ENCODE data around the gene NEURL4.

The NEURL4 gene

DNA sequence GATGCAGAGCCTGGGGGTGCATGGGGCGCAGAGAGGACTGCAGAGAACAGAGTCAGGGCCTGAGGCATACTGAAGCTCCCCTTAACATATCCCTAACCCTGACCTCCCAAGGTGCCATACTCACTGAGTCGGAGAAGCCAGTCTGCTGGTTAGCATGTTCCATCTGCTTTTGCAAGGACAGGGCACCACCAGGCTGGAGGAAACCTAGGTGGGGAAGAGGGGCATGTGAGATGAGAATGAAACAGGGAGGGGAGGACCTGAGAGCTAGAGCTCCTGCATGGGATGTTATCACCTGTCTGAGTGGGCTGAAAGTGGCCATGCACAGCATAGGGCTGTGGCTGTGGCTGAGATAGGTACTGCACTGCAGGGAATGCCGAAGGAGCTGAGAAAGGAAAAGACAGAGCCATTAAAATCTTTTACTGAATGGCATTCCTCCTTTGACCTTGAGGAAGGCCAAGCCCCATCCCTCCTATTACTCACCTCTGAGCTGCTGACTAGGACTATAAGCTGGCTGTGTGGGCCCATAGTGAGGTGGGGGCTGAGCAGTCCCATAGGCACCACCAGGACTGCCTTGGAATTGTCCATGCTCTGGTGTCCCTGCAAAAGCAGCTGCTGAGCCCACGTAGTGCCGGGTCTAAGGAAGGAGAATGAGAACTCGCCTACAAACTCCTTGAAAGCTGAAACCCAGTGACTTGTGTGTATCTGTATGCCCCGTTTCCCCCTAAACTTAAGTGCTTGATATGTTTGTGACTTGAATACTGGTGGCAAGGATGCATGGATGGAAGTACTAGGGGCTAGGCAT lies 15.8 kb downstream of the NEURL4 start:
- no peak for DNase-seq (ENCODE audit: low read depth in 1 of 2, low spot score in 1 of 2)
- TF ChIP-seq JUND (IDR thresholded peaks at IDR 0.05; ENCODE audit: low read depth) = no peak
- in situ Hi-C loops (cut with HindIII; ENCODE audit: low pct_unique_long_range_greater_than_20kb, low sequenced_read_pairs) = no loop called here

DNA sequence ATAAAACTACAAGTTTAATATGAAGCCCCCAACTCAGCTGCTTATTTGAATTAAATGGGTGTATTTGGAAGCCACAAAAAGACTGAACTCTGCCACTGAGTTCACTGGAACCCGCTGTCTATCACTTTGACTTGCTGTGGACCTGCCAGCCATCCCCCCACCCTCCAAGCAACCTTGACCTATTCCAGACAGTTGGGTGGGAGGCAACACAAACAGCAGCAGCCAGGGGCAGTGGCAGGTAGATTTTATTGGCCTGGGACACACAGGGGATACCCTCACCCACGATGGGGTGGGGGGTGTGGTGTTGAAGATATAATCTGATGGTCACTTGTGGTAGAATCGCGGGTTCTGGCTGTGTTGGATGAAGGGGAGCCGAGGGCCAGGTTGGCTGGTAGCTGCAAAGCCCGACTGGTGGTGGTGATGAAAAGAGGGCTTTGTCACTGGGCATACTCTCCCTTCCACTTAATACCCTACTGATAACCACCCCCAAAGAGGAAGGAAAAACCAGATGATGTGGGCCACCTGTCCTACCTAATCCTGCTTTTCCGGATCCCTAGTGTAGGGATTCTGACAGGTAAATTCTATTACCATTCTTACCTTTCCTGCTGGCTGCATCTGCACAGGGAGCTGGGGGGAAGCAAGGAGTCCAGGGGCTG lies 16.6 kb downstream of the NEURL4 start:
- in situ Hi-C loops (cut with HindIII; ENCODE audit: low pct_unique_long_range_greater_than_20kb, low sequenced_read_pairs) = no loop called here
- DNase-seq (ENCODE audit: low read depth in 1 of 2, low spot score in 1 of 2) = no peak
- TF ChIP-seq JUND (IDR thresholded peaks at IDR 0.05; ENCODE audit: low read depth) = no peak

GRCh38 chr17:7311110-7311705 lies 17.9 kb downstream of the NEURL4 start:
- no peak for DNase-seq (ENCODE audit: low read depth in 1 of 2, low spot score in 1 of 2)
- no peak for TF ChIP-seq JUND (IDR thresholded peaks at IDR 0.05; ENCODE audit: low read depth)
- in situ Hi-C loops (cut with HindIII; ENCODE audit: low pct_unique_long_range_greater_than_20kb, low sequenced_read_pairs) = no loop called here

- in situ Hi-C loops (cut with HindIII; ENCODE audit: low pct_unique_long_range_greater_than_20kb, low sequenced_read_pairs) = no loop called here
- no peak for DNase-seq (ENCODE audit: low read depth in 1 of 2, low spot score in 1 of 2)
- TF ChIP-seq JUND (IDR thresholded peaks at IDR 0.05; ENCODE audit: low read depth) = no peak
Measured at GRCh38 chr17:7309628-7310027, 19.5 kb downstream of the NEURL4 start.

- in situ Hi-C loops (cut with HindIII; ENCODE audit: low pct_unique_long_range_greater_than_20kb, low sequenced_read_pairs) = no loop called here
- no peak for TF ChIP-seq JUND (IDR thresholded peaks at IDR 0.05; ENCODE audit: low read depth)
- peak; percentile 72 to 89 for DNase-seq (ENCODE audit: low read depth in 1 of 2, low spot score in 1 of 2)
Measured at GRCh38 chr17:7308625-7309433, 20.3 kb downstream of the NEURL4 start.

GRCh38 chr17:7307686-7308624 lies 21.2 kb downstream of the NEURL4 start:
- in situ Hi-C loops (cut with HindIII; ENCODE audit: low pct_unique_long_range_greater_than_20kb, low sequenced_read_pairs) = no loop called here
- TF ChIP-seq JUND (IDR thresholded peaks at IDR 0.05; ENCODE audit: low read depth) = no peak
- peak in 1 of 2 experiments; percentile 40 for DNase-seq (ENCODE audit: low read depth in 1 of 2, low spot score in 1 of 2)

GRCh38 chr17:7306911-7307685 lies 22.0 kb downstream of the NEURL4 start, which contains the start of gene EIF5A:
EIF5A (plus strand) TSS chr17:7307628; CDS start chr17:7309636, 2,008 bp downstream.
- peak; percentile 94 to 99 for DNase-seq (ENCODE audit: low read depth in 1 of 2, low spot score in 1 of 2)
- no peak for TF ChIP-seq JUND (IDR thresholded peaks at IDR 0.05; ENCODE audit: low read depth)
- in situ Hi-C loops (cut with HindIII; ENCODE audit: low pct_unique_long_range_greater_than_20kb, low sequenced_read_pairs) = no loop called here

DNA sequence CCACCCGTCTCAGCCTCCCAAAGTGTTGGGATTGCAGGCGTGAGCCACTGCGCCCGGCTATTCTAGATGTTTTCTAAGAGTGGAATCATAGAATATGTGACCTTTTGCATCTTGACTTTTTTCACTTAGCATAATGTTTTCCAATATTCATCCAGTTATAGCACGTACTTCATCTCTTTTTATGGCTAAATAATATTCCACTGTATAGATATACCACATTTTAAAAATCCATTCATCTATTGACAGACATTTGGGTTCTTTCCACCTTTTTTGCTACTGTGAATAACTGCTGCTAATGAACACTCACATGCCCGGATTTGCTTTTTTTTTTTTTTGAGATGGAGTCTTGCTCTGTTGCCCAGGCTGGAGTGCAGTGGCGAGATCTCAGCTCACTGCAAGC lies 25.0 kb downstream of the NEURL4 start:
- DNase-seq (ENCODE audit: low read depth in 1 of 2, low spot score in 1 of 2) = no peak
- TF ChIP-seq JUND (IDR thresholded peaks at IDR 0.05; ENCODE audit: low read depth) = no peak
- in situ Hi-C loops (cut with HindIII; ENCODE audit: low pct_unique_long_range_greater_than_20kb, low sequenced_read_pairs) = no loop called here

DNA sequence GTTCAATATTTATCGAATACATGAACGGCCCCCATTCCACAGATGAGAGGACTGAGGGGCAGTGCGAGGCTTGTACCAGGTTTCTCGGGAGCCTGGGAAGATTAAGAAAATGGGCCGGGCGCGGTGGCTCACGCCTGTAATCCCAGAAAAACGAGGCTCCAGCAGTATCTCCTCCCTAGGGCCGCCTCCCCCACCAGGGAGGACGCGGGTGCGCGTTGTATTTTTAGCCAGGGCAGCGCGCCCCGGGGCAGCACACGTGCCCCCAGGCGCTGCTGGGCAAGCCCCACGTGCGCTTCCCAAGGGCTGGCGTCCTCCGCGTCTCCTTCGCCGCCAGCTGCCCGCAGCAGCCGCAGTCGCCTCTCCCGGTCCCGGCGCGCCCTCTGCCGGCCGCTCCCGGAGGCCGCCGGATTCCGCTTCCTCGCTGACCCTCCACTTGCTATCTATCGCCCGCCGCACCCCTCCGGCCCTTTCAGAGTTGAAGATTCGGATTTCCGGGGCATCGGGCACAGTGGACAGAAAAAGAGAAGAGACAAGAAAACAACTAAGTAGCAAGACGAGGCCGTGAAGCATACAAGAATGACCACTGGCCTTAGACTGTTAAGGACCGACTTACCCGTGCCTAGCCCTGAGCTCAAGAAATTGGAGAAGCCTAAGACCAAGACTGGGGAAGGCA lies 32.8 kb downstream of the NEURL4 start:
- DNase-seq (ENCODE audit: low read depth in 1 of 2, low spot score in 1 of 2) = peak; percentile 58 to 80
- TF ChIP-seq JUND (IDR thresholded peaks at IDR 0.05; ENCODE audit: low read depth) = no peak
- in situ Hi-C loops (cut with HindIII; ENCODE audit: low pct_unique_long_range_greater_than_20kb, low sequenced_read_pairs) = no loop called here
